ENCODE measurements around the gene SFRP4. TPM values are rescaled to one million over a fixed set of nuclear protein-coding genes. Genes with fewer than 3 reads are reported as not detected.

The SFRP4 gene
- total RNA-seq, 4 donors from 2014 or later = 3.5 to 23.0 (median 14.2) TPM

DNA sequence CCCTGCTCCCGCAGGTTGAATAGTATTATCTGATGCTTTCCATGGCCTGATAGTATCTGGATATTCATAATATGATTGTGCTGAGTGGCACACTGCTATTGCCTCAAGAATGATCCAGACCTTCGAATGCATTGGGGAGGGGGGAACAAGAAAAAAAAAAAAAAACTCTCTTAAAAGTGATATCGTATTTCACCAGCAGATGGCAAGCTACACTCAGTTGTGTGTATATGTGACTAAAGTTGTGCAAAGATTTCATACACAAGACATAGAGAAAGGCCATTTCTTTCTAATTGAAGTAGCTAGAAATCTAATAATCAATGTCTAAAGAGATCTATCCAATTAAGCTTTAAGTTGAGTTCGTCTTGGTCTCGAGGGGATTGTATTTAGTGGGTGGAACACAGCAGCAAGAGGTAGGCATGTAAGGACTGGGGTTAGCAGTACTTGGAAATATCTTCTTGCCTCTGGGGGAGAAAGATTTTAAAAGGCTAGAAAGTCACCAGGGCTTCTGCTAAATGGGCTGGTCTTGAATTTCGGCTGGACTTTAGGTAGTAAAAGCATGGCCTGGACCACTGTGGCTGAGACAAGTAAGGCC lies 15.3 kb downstream of the SFRP4 start:
- TF ChIP-seq, protein P1, sequence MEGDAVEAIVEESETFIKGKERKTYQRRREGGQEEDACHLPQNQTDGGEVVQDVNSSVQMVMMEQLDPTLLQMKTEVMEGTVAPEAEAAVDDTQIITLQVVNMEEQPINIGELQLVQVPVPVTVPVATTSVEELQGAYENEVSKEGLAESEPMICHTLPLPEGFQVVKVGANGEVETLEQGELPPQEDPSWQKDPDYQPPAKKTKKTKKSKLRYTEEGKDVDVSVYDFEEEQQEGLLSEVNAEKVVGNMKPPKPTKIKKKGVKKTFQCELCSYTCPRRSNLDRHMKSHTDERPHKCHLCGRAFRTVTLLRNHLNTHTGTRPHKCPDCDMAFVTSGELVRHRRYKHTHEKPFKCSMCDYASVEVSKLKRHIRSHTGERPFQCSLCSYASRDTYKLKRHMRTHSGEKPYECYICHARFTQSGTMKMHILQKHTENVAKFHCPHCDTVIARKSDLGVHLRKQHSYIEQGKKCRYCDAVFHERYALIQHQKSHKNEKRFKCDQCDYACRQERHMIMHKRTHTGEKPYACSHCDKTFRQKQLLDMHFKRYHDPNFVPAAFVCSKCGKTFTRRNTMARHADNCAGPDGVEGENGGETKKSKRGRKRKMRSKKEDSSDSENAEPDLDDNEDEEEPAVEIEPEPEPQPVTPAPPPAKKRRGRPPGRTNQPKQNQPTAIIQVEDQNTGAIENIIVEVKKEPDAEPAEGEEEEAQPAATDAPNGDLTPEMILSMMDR (IDR thresholded peaks at IDR 0.05) = no peak

DNA sequence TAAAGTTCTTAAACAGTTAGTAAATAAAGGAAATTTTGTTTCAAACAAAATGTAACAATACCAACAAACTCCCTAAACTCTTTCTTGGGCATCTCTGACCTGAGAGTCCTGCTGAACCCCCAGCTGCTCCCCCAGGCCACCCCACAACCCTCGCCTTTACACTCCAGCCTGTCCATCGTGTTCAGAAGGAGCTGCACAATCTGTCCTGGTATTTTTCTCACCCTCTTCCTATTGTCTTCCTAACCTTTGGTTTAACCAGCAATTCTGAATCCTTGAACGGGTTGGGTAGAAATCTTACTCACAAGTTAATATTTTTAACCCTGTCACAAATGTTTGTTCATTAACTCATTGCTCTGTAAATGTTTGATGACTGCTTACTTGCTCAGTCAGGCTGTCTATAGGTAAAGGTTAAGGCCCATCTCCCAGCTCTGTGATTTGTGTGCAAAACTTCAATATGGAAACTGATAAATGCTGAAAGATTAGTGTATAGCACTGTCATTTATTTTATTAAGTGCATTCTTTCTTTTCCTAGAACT lies 16.8 kb downstream of the SFRP4 start:
- ATAC-seq (ENCODE audit: low FRiP score) = no peak
- no peak for DNase-seq (ENCODE audit: low spot score)
- TF ChIP-seq, protein P1 (IDR thresholded peaks at IDR 0.05) = no peak

More for the DNA sequence above, 15.3 kb downstream of the SFRP4 start:
- peak; percentile 63 for ATAC-seq (ENCODE audit: low FRiP score)
- no peak for DNase-seq (ENCODE audit: low spot score)

DNA sequence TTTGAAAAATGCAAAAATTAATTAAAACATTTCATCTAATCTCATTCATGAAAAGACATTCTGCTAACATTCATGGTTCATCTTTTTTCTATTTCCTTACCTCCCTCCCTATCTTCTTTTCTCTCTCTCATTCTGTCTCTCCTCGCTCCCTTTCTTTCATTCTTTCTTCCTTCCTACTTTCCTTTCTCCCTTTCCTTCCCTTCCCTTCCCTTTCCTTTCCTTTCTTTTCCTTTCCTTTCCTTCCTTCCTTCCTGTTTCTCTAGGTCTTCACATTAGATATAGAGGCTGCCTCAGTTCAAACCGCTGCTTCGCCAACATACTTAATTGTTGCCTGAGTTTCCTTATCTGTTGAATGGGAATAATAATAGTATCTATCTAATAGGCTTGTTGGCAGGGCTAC lies 21.9 kb downstream of the SFRP4 start:
- ATAC-seq (ENCODE audit: low FRiP score) (no peak), DNase-seq (ENCODE audit: low spot score) (no peak)
- TF ChIP-seq, protein P1 (IDR thresholded peaks at IDR 0.05) = no peak

DNA sequence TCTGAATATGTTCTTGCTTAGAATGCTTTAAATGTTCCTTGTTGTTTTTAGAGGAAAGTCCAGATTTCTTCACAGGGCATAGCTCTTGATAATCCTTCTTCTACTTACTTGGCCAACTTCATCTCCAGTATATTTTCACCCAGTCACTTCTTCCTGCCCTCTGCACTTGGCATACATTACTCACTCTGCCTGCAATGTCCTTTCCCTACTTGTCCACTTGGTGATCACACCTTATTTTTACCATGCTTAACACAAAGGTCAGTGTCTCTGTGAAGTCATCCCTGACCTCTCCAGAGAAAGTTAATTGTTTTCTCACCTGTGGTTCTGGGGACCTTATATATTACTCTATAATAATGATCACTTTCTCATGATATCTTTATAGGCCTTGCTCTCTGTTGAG lies 23.3 kb downstream of the SFRP4 start:
- ATAC-seq (ENCODE audit: low FRiP score) = no peak
- TF ChIP-seq, protein P1 (IDR thresholded peaks at IDR 0.05) = no peak
- no peak for DNase-seq (ENCODE audit: low spot score)

DNA sequence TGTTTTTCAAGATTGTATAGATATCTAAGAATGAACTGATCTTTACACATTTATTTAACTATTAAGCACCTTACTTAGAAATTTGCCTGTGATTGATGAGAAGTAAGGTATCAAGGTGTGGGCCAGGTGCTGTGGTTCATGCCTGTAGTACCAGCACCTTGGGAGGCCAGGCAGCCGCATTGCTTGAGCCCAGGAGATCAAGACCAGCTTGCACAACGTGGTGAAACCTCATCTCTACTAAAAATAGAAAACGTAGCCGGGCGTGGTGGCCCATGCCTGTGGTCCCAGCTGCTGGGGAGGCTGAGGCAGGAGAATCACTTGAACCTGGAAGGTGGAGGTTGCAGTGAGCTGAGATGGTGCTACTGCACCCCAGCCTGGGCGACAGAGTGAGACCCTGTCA lies 34.5 kb downstream of the SFRP4 start:
- ATAC-seq (ENCODE audit: low FRiP score) (no peak), DNase-seq (ENCODE audit: low spot score) (no peak)
- TF ChIP-seq, protein P1 (IDR thresholded peaks at IDR 0.05) = no peak

Other genes with a start within 250 kb of the SFRP4 start
- 1 to 10 TPM in 2 of 4 donors, under 1 TPM in 2; 0.65 to 4.9 (median 1.1) TPM for gene GPR141, start 233.1 kb downstream of the SFRP4 start, total RNA-seq
- under 1 TPM in 1 of 4 donors, not detected in 3; 0.72 TPM for gene NME8, start 68.2 kb downstream of the SFRP4 start, total RNA-seq
- 10 to 100 TPM in 3 of 4 donors, 1 to 10 TPM in 1; 9.1 to 35.6 (median 21.1) TPM for gene EPDR1, start 3.8 kb upstream of the SFRP4 start, total RNA-seq